HG03139 (cell line): Measurements from ENCODE around the gene SIVA1.
A peak's percentile ranks its signal among the peaks of the same experiment; 100 is the strongest.

Experiments used
- ATAC-seq: cut with Tn5 transposase; IDR thresholded peaks from one replicate; pipeline ENCODE4 v1.9.1; 2021; ENCODE audit not compliant: unreplicated experiment

SIVA1 gene

GRCh38 chr14:104752735-104753527 is at the start of gene SIVA1:
Gene SIVA1, plus strand, starts transcription at chr14:104753147. Its CDS starts 55 bp downstream, at chr14:104753202.
- ATAC-seq, result peak; percentile 78

GRCh38 chr14:104703269-104703668 is 49.7 kb upstream of the SIVA1 start:
- ATAC-seq, result no peak

GRCh38 chr14:104704252-104704651 is 48.7 kb upstream of the SIVA1 start:
- no peak for ATAC-seq

DNA sequence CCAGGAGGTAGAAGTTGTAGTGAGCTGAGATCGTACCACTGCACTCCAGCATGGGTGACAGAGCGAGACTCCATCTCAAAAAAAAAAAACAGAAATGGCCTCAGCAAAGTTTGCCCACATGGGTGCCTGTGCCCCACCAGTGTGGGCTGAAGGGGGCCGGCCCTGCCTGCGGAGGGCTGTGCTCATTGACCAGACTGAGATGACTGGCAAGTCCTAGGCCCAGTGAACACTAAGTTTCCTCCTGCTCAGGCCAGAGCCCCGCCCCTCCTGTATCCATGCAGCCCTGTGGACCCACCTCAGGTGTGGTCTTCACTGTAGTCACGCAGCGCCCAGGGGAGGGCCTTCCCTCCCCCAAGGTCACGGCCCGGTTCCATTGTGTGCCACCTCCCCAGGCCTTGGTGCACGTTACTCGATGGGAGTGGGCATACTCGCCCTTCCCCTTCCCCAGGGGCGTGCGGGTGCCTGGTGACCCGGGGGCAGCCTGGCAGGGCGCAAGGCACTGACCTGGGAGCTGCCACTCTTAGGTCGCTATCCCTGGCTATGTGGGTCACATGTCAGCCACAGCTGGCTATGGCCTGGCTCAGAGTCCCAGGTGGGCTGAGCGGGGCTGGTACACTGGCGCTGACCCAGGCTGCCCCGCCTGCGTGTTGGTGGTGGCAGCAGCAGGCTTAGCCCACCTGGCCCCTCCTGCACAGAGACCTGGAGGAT is 47.5 kb upstream of the SIVA1 start:
- ATAC-seq, result no peak

- ATAC-seq, result no peak
Observed at GRCh38 chr14:104706733-104707607, 46.0 kb upstream of the SIVA1 start.

GRCh38 chr14:104707608-104708595 is 45.0 kb upstream of the SIVA1 start:
- ATAC-seq, result no peak

GRCh38 chr14:104708606-104709268 is 44.2 kb upstream of the SIVA1 start:
- ATAC-seq, result no peak

DNA sequence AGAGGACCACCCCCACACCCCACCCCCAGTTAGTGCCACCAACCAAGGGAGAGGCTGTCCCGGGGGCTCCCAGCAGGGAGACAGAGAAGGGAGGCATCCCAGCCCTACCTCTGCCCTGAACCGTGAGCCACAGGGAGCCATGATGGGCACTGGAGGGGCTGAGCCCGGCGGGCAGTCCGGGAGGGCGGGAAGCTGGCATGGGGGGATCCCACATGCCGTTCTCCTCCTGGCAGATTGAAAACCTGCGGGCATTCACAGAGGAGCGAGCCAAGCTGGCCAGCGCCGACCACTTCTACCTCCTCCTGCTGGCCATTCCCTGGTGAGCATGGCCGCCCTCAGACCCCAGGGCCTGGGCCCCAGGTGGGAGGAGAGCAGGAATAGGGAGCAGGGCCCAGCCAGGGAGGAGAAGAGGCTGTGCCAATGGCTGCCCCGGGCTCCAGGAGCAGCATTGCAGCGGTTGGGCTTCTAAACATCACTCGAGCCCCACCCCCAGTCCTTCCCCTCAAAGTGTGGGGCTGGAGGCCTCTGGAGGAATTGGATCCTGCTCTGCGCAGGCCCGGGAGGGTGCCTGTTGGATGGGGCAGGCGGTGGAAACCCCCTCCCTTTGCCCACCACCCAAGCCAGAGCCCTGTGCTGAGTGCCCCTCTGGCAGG is 43.4 kb upstream of the SIVA1 start:
- ATAC-seq, result no peak

DNA sequence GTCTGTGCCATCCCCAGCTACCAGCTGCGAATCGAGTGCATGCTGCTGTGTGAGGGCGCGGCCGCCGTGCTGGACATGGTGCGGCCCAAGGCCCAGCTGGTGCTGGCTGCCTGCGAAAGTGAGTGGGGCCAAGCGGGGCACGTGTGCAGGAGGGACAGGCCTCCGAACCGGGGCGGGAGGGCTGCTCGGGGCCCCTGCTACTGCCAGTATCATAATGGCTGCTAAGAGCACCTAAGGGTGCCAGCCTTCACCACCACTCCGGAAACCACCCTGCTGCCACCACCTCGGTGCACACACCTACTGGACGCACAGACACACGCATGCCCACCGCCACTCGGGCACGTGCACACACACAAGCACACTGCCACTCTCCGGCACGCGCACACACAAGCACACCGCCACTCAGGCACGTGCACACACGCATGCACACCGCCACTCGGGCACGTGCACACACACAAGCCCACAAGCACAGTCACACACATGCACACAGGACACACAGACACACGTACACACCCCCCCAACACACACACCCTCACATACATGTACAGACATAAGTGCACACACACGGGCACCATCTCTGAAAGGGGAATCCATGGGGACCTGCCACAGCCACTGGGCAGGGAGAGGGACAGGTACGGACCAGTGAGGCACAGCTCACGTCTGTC is 42.7 kb upstream of the SIVA1 start:
- no peak for ATAC-seq

GRCh38 chr14:104712881-104713734 is 39.8 kb upstream of the SIVA1 start:
- ATAC-seq, result no peak

GRCh38 chr14:104714066-104714465 is 38.9 kb upstream of the SIVA1 start:
- ATAC-seq, result no peak

GRCh38 chr14:104714681-104715080 is 38.3 kb upstream of the SIVA1 start:
- no peak for ATAC-seq

- no peak for ATAC-seq
Observed at GRCh38 chr14:104715416-104715815, 37.5 kb upstream of the SIVA1 start.

GRCh38 chr14:104715871-104716270 is 37.1 kb upstream of the SIVA1 start:
- ATAC-seq, result no peak

- no peak for ATAC-seq
Observed at GRCh38 chr14:104717137-104717536, 35.8 kb upstream of the SIVA1 start.

DNA sequence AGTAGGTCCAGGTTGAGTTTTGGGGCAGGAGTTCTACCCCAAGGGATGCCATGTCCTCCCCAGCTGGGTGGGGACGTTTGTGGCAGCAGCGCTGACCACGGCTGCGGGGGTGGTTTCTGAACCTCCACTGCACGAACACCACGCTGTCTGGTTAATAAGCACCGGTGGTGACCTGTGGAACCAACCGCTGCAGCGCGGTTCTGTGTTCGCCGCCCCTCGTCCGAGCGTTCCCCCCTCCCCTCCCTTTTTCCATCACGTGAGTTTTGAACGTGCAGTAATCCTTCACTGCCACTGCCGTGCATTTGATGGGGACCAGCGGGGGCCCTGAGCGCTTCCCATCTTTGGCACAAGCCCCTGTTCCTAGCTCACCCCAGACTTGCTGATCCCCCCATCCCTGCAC is 35.3 kb upstream of the SIVA1 start:
- ATAC-seq, result no peak

- no peak for ATAC-seq
Observed at GRCh38 chr14:104718147-104718546, 34.8 kb upstream of the SIVA1 start.

- no peak for ATAC-seq
Observed at GRCh38 chr14:104718871-104719270, 34.1 kb upstream of the SIVA1 start.
